HG02938 (cell line): ENCODE results near the gene KCNB1.
"Not testable (repeated sequence)": the region's sequence is repeated elsewhere in the genome, so short reads cannot be mapped to it uniquely, and the experiment has no call there.

Experiments used
- ATAC-seq: cut with Tn5 transposase; IDR thresholded peaks from one replicate; pipeline ENCODE4 v1.9.1; 2021; ENCODE audit warnings: mild to moderate bottlenecking, moderate library complexity; ENCODE audit not compliant: unreplicated experiment

KCNB1 gene

DNA sequence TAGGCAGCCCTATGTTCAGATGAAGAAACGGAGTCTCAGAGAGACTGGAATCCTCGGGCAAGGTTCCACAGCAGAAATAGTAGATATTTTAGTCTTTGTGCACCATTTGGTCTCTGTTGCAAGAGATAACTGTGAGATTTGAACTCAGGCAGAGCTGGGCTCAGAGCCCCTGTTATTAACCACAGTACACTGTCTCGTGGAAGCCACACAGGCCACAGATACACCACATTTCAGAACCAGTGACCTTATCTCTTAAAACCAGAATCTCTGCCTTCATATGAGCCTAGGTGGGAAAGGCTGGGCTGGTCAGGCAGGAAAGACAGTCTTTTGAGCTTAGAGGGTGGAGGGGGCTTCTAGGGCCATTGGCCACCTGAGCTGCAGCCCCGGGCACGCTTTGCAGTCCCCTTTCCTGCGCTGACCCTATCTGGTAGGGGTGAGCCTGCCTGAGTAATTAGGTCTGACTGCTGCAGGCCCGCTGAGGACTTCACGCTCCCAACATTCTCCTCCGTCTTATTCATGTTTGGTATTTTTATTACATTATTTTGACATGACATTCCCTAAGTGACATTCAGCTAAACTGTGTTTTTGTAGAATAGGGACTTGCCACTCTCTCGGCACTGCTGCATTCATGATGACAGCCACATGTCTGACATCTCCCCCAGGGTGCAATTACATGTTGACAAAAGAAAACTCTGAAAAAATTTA, 71.1 kb downstream of the KCNB1 start:
- ATAC-seq = no peak

DNA sequence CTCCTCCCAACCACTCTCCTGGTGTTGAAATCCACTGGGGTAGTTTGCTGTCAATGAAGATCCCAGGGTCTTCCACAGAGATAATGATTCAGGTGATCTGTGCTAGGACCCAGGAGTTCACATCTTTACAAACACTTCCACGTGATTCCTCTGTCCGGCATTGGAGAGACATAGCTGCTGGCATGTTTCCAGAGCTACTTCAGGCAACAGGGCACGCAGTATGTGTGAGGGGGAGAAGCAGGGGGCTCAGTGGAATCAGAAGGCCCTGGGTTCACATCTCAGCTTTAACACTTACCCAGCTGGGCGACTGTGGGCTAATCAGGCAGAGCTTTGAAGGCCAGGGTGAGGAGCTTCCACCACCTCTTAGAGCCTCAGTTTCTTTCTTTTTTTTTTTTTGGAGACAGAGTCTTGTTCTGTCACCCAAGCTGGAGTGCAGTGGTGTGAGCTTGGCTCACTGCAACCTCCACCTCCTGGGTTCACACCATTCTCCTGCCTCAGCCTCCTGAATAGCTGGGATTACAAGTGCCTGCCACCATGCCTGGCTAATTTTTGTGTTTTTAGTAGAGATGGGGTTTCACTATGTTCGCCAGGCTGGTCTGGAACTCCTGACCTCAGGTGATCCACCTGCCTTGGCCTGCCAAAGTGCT, 72.4 kb downstream of the KCNB1 start:
- not testable (repeated sequence) for ATAC-seq

DNA sequence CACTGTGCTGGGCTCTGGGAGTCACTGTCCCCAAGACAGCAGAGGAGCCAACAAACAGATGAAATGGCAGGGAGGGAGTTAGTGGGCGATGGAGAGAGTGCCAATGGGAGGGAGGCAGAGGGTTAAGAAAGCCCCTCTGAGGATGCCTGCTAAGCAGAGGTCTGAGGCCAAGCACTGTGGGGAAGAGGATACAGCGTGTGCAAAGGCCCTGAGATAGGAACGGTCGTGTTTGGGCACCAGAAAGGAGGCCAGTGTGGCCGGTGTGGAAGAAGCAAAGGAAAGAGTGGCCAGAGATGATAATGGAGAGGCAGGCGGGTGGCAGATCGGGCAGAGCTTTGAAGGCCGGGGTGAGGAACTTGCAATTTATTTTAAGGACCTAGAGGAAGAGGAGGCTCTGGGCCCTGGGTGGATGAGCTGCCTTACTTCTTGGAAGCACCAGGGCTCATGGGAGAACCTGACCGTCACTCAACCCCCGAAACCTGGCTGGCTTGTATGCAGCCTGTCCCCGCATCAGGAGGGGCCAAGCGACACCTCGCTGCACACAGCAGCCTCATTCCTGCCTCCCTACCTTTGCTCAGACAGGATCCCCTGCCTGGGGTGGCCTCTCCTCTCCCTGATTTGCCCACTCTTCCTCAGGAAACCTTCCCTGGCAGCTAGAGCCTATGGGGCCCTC, 73.0 kb downstream of the KCNB1 start:
- no peak for ATAC-seq

DNA sequence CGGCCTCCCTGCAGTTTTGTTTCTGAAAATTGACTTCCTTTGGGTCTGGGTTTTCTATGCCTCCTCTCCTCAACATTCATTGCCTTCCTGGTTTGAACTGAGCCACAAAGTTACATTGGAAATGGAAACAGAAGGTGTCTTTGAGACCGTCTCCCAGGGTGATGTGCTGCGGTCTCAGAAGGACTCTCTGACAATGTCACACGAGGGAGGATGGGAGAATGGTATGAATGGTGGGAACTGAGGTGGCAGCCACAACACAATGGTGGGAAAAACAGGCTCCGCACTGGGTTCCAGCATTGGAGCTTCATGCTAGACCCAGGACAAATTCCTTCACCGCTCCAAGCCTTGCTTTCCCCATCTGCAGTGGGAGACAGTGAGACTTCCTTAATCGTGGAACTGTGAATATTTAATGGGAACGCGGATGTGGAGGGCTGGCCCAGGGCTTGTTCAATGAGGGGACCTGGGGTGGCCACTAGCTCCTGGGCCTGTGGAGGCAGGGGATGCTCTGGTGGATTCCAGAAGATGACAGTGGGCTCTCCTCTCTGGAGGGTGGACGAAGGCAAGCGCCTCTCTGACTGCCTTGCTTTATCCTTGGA, 73.9 kb downstream of the KCNB1 start:
- ATAC-seq = no peak

DNA sequence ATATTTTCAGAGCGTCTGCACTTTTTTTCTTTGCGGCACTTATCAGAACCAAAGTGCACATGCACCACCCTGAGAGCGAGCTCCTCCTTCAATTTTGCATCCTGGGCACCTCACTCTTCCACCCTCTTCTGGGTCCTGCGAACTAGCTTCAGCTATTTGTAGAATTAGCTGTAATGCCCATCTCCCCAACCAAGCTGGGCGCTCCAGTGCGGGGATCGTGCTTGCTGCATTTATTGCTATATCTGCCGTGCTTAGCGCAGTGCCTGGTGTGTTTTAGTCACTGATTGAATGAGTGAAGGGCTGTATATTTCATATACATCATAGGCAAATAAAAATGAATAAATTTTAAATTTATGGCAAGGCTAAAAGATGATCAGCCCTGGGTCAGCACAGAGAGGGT, 75.8 kb downstream of the KCNB1 start:
- no peak for ATAC-seq

DNA sequence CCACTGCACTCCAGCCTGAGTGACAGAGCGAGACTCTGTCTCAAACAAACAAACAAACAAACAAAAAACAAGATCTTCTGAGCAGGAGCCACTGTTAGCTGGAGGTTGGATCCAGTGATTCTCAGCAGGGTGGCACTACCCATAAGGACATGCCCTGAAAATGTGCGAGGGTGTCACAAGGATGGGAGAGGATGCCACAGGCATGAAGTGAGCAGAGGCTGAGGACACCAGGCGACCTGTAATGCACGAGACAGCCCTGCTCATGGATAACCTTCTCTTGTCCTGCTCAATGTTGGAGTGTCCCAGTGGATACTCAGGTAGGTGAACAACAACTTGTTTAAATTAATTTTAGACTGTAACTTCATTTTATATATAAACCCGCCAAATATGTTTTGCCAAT, 76.8 kb downstream of the KCNB1 start:
- ATAC-seq = no peak

DNA sequence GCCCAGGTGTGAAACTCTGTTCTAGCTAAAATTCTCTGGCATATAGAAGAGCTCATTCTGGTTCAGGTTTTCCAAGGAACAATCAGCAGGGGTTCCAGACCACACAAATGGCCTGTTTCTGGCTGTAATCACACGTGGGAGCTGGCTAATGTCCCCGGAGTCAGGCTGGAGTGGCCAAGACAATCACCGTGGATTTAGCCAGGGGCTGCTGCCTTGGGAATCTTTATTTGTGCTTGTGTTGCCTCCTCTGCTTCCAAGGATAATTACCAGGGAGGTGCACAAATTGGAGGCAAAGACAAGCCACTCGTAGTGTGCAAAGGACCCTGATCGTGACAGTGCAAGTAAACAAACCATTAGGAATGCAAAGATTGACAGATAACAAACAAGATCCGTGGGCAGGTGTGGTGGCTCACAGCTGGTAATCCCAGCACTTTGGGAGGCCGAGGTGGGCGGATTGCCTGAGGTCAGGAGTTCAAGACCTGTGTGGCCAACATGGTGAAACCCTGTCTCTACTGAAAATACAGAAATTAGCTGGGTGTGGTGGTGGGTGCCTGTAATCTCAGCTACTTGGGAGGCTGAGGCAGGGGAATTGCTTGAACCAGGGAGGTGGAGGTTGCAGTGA, 77.3 kb downstream of the KCNB1 start:
- no peak for ATAC-seq

DNA sequence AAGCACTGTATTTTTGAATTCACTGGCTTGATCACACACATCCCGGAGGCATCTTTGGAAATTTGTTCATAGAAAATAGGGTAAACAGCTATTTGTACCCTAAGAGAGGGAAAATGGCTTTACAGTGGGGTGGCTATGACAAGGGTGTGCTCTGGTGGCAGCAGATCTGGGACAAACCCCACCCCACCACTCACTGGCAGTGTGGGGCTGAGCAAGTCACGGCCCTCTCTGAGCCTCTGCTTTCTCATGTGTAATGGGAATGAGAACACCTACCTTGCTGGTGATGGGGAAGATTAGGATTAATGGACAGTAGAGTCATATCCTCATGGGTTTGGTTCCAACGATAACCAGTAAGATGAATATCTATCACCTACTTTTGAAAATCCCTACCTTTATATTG, 78.0 kb downstream of the KCNB1 start:
- ATAC-seq = no peak

DNA sequence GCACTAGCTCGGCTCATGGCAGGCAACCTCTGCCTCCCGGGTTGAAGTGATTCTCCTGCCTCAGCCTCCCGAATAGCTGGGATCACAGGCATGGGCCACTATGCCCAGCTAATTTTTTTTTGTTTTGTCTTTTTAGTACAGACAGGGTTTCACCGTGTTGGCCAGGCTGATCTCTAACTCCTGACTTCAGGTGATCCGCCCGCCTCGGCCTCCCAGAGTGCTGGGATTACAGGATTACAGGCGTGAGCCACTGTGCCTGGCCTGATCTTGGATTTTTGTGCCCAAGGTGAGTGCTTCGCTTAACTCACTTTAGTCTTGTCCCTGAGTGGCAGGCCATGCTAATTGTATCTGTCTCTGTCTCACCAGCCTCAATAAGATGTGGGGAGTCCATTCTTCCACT, 78.6 kb downstream of the KCNB1 start:
- no peak for ATAC-seq

DNA sequence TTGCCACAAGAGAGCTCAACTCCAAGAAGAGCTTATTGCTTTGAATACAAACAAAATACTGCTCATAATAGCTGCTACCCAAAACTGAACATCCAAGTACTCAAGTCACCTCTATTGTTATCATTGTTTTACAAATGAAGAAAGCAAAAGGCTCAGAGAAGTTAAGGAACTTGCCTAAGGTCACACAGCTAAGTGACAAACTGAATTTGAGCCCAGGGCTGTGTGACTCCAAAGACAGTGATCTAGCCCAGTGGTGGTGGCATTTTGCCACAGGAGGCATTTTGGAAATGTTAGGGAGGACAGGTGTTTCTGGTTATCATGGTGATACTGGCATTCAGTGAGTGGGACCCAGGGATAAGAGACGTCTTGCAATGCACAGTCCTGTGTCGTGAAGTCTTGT, 79.5 kb downstream of the KCNB1 start:
- no peak for ATAC-seq

DNA sequence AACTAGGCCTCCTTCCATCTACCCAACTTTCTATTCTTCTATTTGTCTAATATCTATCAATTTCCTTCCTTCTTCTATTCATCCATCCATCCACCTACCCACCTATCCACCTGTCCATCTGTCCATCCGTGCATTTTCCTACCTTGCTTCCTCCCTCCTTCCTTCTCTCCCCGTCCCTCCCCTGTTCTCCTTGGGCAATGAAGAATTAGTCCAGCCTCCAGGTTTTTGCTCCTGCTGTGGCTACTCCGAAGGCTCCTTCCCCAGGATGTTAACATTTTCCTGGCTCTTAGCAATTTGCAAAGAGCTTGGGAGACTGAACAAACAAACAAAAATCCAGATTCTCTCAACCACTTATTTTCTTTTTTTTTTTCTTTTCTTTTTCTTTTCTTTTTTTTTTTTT, 81.6 kb downstream of the KCNB1 start:
- no peak for ATAC-seq

DNA sequence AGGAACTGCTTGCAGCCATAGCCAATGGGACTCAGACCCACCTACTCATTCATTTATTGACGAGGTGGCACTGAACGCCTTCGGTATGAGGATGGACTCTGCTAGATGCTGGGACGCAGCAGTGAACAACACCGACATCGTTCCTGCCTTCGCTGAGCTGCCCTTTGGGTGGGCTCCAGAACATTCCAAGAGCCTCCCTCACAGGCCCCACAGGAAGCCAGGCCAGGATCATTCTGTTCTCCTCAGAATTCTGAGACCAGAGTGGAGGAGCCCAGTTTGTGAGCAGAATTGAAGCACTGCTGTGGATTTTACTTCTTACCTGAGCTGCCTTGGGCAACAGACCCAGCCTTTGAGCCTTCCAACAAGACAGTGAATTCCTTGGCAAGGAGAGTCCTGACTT, 82.1 kb downstream of the KCNB1 start:
- ATAC-seq = no peak

DNA sequence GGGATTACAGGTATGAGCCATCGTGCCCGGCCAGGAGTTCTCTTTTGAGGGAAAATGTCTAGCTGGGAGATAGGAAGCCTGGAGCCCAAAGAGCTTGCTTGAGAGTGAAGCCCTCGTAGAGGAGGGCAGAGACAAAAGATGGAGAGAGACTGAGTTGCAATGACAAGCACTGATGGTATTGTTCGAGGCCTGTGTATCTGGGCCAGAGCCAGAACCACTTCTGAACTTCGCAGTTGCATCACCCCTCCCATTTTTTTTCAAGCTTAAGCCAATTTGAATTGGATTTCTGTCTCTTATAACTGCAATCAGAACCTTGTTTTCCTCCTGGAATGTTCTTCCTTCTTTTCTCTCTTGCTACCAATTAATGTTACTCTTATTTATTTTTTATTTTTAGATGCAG, 83.1 kb downstream of the KCNB1 start:
- ATAC-seq = no peak

DNA sequence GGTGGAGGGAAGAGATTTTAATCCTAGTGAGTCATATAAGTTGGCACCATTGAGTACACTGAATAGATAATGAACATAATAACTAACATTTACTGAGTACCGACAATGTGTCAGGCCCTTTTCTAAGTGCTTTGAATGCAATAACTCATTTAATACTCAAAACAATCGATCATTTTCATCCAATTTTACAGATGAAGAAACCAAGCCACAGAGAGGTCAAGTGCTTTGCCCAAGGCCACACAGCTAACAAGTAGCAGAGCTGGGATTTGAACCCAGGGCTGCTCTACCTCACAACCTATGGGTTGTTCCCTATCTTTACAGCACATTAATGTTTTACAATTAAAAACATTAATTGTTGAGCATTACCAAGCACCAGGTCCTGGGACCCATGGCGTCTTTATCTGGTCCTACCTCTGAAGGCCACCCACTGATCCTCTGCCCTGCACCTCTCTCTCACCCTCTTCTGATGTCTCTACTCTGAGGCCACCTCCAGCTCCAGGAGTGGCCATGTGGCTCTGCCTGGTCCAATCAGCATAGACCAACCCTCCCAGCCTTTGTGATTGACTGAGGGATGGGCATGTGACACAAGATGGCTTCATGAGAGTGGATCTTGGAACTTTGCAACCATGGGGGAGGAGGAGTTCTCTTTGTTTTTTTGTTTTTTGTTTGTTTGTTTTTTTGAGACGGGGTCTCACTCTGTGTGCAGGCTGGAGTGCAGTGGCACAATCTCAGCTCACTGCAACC, 83.9 kb downstream of the KCNB1 start:
- no peak for ATAC-seq

DNA sequence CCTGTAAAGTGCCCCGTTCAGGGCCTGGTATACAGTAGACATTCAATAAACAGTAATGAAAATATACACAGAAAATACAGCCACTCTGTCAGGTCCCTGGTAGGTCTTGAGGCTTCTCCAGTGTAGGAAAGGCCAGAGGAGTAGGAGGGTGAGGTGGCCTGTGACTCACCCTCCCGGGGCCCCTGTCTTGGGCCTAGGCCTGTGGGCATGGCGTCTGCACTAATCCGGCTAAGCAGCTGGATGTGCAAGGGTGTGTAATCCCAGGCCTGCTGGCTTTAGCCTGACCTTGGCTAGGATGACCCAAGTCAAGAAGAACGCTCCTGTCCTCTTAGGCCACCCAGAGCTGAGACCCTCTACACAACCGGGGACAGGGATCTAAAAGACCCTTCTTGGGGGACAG, 84.9 kb downstream of the KCNB1 start:
- ATAC-seq = no peak

DNA sequence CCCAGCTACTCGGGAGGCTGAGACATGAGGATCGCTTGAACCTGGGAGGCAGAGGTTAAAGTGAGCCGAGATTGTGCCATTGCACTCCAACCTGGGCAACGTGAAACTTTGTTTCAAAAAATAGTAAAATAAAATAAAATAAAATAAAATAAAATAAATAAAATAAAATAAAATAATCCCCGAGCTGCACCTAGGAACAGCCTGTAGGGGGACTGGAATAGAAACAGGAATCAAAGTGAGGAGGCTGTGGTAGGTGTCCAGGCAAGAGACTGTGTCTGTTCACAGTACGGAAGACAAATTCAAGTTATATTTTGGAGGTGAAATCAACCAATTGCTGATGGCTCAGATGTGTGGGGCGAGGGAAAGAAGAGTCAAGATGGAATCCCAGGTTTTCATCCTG, 86.2 kb downstream of the KCNB1 start:
- ATAC-seq = no peak

DNA sequence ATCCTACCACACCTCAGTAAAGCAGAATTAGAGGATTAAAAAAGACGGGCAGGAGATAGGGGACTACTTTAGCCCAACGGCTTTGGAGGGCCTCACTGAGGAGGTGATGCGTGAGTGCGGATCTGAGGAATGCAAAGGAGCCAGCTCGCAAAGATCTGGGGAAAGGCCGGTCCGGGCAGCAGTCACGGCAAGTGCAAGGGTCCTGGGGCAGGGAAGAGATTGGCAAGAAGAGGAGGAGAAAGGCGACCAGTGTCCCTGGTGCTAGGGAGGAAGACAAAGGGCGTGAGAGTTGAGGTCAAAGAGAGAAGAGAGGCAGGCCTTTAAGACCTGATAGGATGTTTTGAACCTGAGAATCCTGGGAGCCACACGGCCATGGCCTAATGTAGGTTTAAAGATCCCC, 86.8 kb downstream of the KCNB1 start:
- ATAC-seq = no peak

DNA sequence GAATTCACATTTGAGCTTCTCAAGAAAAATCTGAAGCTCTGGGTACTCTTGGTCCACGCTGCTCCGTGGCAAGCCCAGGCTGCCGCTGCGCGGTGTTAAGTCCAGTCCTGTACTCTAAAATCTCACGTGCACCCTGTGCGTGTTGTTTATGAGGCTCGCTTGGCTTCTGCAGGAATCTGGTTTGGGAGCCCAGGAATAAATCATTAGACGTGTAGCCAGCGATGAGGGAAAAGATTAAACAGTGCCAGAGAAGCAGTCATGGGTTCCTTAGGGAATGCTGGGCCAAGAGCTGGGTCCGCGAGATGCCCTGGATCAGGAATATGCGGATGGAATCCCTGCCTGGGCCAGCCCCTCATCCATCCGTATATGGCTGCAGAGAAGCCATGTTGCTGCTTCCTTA, 87.3 kb downstream of the KCNB1 start:
- no peak for ATAC-seq

DNA sequence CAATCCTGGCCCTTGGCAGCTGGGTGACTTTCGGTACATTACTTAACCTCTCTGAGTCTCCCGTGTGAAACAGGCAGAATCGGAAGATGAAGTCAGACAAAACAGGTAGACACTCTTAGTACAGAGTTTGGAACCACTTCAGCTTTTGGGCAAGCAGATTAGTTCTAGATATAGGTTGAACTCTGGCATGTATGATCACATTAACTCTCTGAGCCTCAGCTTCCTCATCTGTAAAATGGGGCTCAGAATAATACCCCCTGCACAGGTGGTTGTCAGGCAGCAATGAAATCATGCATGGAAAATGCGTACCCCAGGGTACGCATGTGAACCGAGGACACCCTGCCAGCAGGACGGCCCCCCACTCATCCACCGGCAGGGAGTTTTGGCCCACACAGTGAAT, 87.7 kb downstream of the KCNB1 start:
- ATAC-seq = no peak

DNA sequence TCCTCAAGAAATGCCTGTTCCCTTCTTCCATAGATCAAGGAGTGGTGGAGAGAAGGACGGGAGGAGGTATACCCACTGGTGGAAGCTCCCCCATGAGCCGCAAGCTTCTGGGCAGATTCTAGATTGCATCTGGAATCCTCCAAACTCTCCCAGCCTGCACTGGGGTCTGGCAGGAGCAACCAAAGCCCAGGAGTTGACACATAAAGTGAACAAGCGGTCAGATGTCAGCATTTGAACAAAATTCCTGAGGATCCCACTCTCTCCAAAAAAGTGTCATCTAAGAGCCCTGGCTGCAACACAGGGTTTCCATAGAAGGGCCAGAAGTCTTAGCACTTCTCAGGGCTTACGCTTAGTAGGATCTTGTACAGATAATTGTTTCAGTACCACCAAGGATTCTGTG, 88.2 kb downstream of the KCNB1 start:
- ATAC-seq = no peak

DNA sequence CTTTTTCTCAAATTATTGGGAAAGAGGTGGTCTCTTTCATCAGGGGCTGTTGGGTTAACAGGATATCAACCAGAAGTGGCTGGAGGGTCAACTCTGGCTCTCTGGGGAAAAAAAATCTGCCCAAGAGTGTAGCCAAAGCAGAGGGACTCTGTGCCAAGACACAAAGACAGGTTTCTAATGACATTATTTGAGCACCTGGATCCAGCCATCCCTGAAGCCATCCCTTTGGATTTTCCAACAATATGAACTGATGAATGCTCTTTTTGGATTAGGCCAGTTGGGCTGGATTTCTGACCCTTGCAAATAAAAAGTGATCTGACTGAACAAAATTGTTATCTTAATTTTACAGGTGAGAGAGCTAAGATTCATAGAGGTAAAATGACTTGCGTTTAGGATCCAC, 88.7 kb downstream of the KCNB1 start:
- ATAC-seq = no peak
